ENCODE data around the gene CD164L2. TPM values are rescaled to one million over a fixed set of nuclear protein-coding genes. Genes with fewer than 3 reads are reported as not detected.

CD164L2 gene
- polyA plus RNA-seq, 1 donor from 2014 or later, result not detected

DNA sequence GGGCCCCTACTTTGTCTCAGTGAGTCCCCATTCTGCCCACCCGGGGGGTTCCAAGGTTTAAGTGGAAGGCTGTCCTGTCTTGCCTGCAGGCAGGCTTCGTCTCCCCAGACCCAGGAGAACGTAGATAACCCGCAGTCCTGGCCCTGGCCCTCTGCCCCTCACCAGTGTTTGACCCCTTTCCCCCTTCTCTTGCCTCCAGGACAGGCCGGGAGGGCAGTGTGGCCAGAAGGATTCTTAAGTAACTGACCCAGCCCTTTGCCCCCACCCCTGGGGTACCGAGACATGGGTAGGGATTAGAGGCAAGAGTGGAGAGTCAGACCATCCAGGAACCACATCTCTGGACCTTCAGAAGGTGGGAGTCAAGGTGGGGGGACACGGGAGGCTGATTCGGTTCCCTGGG is 52.3 kb downstream of the CD164L2 start:
- peak overlapping the region in 1 of 3 donors; percentile 80 for H3K27ac Mint-ChIP-seq
- peaks cover 34 to 35% (median 34%) of the 10 kb centered on the region in 3 donors for H3K4me1 Mint-ChIP-seq
- no peaks in the 10 kb centered on the region for H3K9me3 Mint-ChIP-seq
- H3K27me3 Mint-ChIP-seq, result no peaks in the 10 kb centered on the region
- peak overlapping the region in 2 of 4 donors; percentile 5 to 28 for H3K4me3 Mint-ChIP-seq
- peaks cover 3% of the 10 kb centered on the region for H3K36me3 Mint-ChIP-seq

Other genes with a start within 250 kb of the CD164L2 start
- gene SLC9A1, start 228.2 kb downstream of the CD164L2 start, polyA plus RNA-seq, result 8.9 TPM
- gene WDTC1, start 148.7 kb downstream of the CD164L2 start, polyA plus RNA-seq, result 8.5 TPM
- 68.0 TPM for gene TMEM222, start 61.2 kb downstream of the CD164L2 start, polyA plus RNA-seq
- gene SYTL1, start 41.3 kb downstream of the CD164L2 start, polyA plus RNA-seq, result 130 TPM
- gene MAP3K6, start 16.4 kb downstream of the CD164L2 start, polyA plus RNA-seq, result 3.9 TPM
- not detected for gene FCN3, start 8.5 kb downstream of the CD164L2 start, polyA plus RNA-seq
- 0.16 TPM for gene GPR3, start 9.3 kb upstream of the CD164L2 start, polyA plus RNA-seq
- 105 TPM for gene WASF2, start 106.8 kb upstream of the CD164L2 start, polyA plus RNA-seq
- 1.1 TPM for gene AHDC1, start 220.8 kb upstream of the CD164L2 start, polyA plus RNA-seq